Smooth muscle cell (in vitro differentiated cells): ENCODE results near the gene C1orf232. TPM values are rescaled to one million over a fixed set of nuclear protein-coding genes. Genes with fewer than 3 reads are reported as not detected.

Source experiments
- DNase-seq: peaks from one replicate; lab custom pipeline; 2025; ENCODE audit not compliant: unreplicated experiment; lab: John Stamatoyannopoulos, UW
- H2AFZ ChIP-seq: fragments of 200-600 bp; sonication (generic); 2 replicates; pipeline ENCODE4 v1.6.0; 2016; ENCODE audit warnings: antibody characterized with exemption, low read depth, mild to moderate bottlenecking
- H3F3A ChIP-seq: fragments of 200-600 bp; sonication (generic); 2 replicates; pipeline ENCODE4 v1.6.0; 2017; ENCODE audit warnings: antibody characterized with exemption, low read depth
- H3K27ac ChIP-seq: fragments of 200-600 bp; sonication (generic); 2 replicates; pipeline ENCODE4 v1.5.1; 2016; ENCODE audit warnings: low read depth, mild to moderate bottlenecking
- H3K27me3 ChIP-seq: fragments of 200-600 bp; sonication (generic); 2 replicates; pipeline ENCODE4 v1.6.1; 2016; ENCODE audit warnings: low read depth, mild to moderate bottlenecking
- H3K36me3 ChIP-seq: fragments of 200-600 bp; sonication (generic); 2 replicates; pipeline ENCODE4 v1.5.1; 2016; ENCODE audit warnings: low read depth
- H3K4me1 ChIP-seq: fragments of 200-600 bp; sonication (generic); 2 replicates; pipeline ENCODE4 v1.5.1; 2016; ENCODE audit warnings: low read depth
- H3K4me2 ChIP-seq: fragments of 200-600 bp; sonication (generic); 2 replicates; pipeline ENCODE4 v1.6.0; 2016; ENCODE audit warnings: mild to moderate bottlenecking
- H3K4me3 ChIP-seq: fragments of 200-600 bp; sonication (generic); 2 replicates; pipeline ENCODE4 v1.5.1; 2016; ENCODE audit warnings: mild to moderate bottlenecking
- H3K79me2 ChIP-seq: fragments of 200-600 bp; sonication (generic); 2 replicates; pipeline ENCODE4 v1.6.0; 2016; ENCODE audit warnings: low read depth, mild to moderate bottlenecking
- H3K9ac ChIP-seq: fragments of 200-600 bp; sonication (generic); 2 replicates; pipeline ENCODE4 v1.6.0; 2016; ENCODE audit warnings: low read depth
- H3K9me3 ChIP-seq: fragments of 200-600 bp; sonication (generic); replicated peaks from 2 replicates; pipeline ENCODE4 v1.5.1; 2016; ENCODE audit warnings: low read depth
- H4K20me1 ChIP-seq: fragments of 200-600 bp; sonication (generic); 2 replicates; pipeline ENCODE4 v1.6.0; 2016; ENCODE audit warnings: low read depth
- whole genome bisulfite sequencing: methylation state at CpG from one replicate; pipeline ENCODE4 v1.1.7; 2016; ENCODE audit warnings: low lambda C conversion rate; 5-methylcytosine and 5-hydroxymethylcytosine counted together
- polyA plus RNA-seq: library from polyadenylated mRNA; unstranded; fragments of >200 nt; fragmentation: Nextera tagmentation; extraction: Ambion mirVana; gene quantifications from 2 replicates; pipeline ENCODE4 v1.2.1, GENCODE V29; 2016
- total RNA-seq: library from RNA; depleted of rRNA; stranded (reverse); fragments of >200 nt; gene quantifications from 2 replicates; pipeline ENCODE4 v1.2.3, GENCODE V29; 2014
- TF ChIP-seq, protein P1 (sequence below): fragments of 200-600 bp; sonication (generic); IDR thresholded peaks from 2 replicates; pipeline ENCODE4 v1.5.1; 2017; ENCODE audit warnings: borderline replicate concordance, mild to moderate bottlenecking, antibody characterized with exemption; ENCODE audit not compliant: insufficient read depth, poor library complexity, severe bottlenecking

C1orf232 gene
- total and polyA plus RNA-seq, 2 experiments from 2014 or later, result not detected

DNA sequence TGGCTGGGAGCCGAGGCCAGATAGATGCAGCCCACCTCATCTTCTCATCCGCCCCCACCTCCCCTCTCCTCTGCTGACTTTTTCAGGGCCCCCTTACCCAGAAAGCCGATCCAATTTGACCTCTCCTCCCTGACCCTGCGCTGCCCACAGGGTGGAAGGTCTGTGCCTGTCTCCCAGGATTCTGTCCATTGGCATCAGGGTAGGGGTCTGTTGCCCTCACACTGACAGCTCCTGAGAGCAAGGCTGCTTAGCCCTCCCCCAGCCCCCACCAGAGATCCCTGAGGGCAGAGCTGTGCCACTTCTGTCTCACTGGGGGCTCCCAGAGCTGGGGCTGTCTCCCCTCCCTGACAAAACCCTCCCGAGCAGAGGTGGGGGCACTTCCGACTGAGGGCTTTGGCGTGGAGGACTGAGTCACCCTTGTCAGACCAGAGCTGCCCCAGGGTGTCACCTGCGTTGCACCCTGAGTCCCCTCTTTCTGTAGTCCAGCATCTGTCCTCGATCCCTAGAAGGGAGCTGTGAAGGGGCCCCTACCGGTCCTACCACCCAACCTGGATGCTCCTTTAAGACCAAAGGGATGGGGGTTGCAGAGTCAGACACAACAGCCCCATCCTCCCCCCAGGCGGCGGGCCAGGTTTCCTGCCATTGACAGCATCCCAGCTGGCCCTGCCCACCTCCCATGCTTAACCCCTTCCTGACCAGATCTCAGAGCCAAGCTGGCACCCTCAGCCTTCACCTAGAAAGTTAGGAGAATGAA is 12.3 kb downstream of the C1orf232 start:
- no peak overlapping the region for H3K9ac ChIP-seq
- no peak for DNase-seq
- no peaks in the 10 kb centered on the region for H3K36me3 ChIP-seq
- WGBS, result 24% methylated on average over 12 of the region's 12 CpGs
- TF ChIP-seq, protein P1, sequence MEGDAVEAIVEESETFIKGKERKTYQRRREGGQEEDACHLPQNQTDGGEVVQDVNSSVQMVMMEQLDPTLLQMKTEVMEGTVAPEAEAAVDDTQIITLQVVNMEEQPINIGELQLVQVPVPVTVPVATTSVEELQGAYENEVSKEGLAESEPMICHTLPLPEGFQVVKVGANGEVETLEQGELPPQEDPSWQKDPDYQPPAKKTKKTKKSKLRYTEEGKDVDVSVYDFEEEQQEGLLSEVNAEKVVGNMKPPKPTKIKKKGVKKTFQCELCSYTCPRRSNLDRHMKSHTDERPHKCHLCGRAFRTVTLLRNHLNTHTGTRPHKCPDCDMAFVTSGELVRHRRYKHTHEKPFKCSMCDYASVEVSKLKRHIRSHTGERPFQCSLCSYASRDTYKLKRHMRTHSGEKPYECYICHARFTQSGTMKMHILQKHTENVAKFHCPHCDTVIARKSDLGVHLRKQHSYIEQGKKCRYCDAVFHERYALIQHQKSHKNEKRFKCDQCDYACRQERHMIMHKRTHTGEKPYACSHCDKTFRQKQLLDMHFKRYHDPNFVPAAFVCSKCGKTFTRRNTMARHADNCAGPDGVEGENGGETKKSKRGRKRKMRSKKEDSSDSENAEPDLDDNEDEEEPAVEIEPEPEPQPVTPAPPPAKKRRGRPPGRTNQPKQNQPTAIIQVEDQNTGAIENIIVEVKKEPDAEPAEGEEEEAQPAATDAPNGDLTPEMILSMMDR, result no peak
- H3K27me3 ChIP-seq, result peaks cover 15% of the 10 kb centered on the region
- H3K27ac ChIP-seq, result no peak overlapping the region
- no peak overlapping the region for H2AFZ ChIP-seq
- no peaks in the 10 kb centered on the region for H3F3A ChIP-seq
- H4K20me1 ChIP-seq, result no peaks in the 10 kb centered on the region
- H3K4me3 ChIP-seq, result no peak overlapping the region
- H3K79me2 ChIP-seq, result no peaks in the 10 kb centered on the region
- no peaks in the 10 kb centered on the region for H3K9me3 ChIP-seq
- no peak overlapping the region for H3K4me2 ChIP-seq
- peaks cover 29% of the 10 kb centered on the region for H3K4me1 ChIP-seq

DNA sequence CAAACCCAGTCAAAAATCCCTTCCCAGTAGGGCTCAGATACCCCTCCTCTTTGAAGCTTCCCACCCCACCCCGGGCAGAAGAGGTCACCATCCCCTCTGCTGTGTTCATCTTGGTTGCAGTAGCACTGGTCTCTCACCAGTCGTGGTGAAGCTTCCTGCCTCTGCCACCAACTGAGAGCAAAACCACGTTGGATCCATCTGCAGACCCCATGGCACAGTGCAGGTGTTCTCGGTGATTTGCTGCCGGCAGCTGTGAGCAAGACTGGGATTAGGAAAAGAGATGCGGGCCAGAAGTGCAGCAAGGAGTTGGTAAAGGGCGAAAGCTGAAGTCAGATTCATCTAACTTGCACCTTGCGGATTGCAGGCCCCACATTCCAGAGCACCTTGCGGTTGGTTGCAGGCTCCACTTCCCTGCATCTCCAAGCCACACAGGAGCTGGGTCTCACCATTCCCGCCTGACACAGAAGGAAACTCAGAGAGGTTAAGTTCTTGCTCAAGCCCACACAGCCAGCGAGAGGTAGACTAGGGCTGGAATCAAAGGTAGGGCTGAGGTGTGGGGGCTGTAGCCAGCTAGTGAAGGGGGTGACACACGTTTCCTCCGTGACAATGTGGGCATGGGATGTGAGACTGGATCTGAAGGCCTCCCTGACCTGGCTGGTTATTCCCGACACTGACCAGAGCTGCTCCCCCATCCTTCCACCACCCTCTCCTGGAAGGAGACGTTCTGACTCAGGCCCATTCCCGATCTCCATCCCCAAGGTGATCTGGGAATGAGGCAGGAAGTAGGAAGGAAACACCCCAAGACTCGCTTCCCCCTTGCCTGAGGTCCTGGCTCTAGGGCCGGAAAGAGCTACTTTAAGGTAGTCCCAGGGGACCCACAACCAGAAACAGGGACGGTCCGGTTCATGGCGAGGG is 13.1 kb downstream of the C1orf232 start:
- H3K9ac ChIP-seq, result no peak overlapping the region
- no peaks in the 10 kb centered on the region for H3K9me3 ChIP-seq
- H3K27ac ChIP-seq, result no peak overlapping the region
- 57% methylated on average over 21 of the region's 21 CpGs for whole genome bisulfite sequencing
- H3K79me2 ChIP-seq, result no peaks in the 10 kb centered on the region
- H3F3A ChIP-seq, result no peaks in the 10 kb centered on the region
- peaks cover 15% of the 10 kb centered on the region for H3K27me3 ChIP-seq
- peaks cover 21% of the 10 kb centered on the region for H3K4me1 ChIP-seq
- no peak overlapping the region for H3K4me3 ChIP-seq
- no peak overlapping the region for H3K4me2 ChIP-seq
- H3K36me3 ChIP-seq, result no peaks in the 10 kb centered on the region
- no peak overlapping the region for H2AFZ ChIP-seq
- TF ChIP-seq, protein P1, result no peak
- H4K20me1 ChIP-seq, result no peaks in the 10 kb centered on the region
- no peak for DNase-seq

DNA sequence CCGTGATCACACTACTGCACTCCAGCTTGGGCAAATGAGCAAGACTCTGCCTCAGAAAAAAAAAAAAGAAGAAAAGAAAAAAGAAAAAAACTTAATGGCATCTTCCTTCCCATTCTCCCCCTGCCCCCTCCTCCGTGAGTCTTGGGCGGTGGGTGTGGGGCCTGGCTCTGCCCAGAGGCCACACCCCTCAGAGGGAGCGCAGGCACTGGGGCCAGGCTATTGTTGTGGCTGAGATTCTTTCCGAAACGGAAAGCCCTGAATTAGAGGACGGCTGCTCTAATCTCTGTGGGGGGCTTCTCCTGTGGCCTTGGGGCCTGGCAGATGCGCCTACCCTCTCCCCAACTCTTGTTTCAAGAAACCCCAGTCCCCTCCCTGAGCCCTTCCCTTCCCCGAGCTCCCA is 14.0 kb downstream of the C1orf232 start:
- H3K36me3 ChIP-seq, result no peaks in the 10 kb centered on the region
- no peaks in the 10 kb centered on the region for H3F3A ChIP-seq
- no peak overlapping the region for H3K4me2 ChIP-seq
- H3K27ac ChIP-seq, result no peak overlapping the region
- peaks cover 15% of the 10 kb centered on the region for H3K27me3 ChIP-seq
- H4K20me1 ChIP-seq, result no peaks in the 10 kb centered on the region
- 26% methylated on average over 8 of the region's 9 CpGs for WGBS
- no peak overlapping the region for H2AFZ ChIP-seq
- H3K79me2 ChIP-seq, result no peaks in the 10 kb centered on the region
- no peak overlapping the region for H3K4me3 ChIP-seq
- peaks cover 21% of the 10 kb centered on the region for H3K4me1 ChIP-seq
- TF ChIP-seq, protein P1, result no peak
- DNase-seq, result no peak
- H3K9me3 ChIP-seq, result no peaks in the 10 kb centered on the region
- no peak overlapping the region for H3K9ac ChIP-seq
